CD4-positive, alpha-beta T cell treated with Interleukin-4 for 1 hour (primary cell): ENCODE results near the gene LOC101059915.
A peak's percentile ranks its signal among the peaks of the same experiment; 100 is the strongest.

Source experiments
- DNase-seq, 2 donors: peaks; one replicate each; pipeline ENCODE4 v3.0.0-alpha.2; 2020 to 2022

The LOC101059915 gene

DNA sequence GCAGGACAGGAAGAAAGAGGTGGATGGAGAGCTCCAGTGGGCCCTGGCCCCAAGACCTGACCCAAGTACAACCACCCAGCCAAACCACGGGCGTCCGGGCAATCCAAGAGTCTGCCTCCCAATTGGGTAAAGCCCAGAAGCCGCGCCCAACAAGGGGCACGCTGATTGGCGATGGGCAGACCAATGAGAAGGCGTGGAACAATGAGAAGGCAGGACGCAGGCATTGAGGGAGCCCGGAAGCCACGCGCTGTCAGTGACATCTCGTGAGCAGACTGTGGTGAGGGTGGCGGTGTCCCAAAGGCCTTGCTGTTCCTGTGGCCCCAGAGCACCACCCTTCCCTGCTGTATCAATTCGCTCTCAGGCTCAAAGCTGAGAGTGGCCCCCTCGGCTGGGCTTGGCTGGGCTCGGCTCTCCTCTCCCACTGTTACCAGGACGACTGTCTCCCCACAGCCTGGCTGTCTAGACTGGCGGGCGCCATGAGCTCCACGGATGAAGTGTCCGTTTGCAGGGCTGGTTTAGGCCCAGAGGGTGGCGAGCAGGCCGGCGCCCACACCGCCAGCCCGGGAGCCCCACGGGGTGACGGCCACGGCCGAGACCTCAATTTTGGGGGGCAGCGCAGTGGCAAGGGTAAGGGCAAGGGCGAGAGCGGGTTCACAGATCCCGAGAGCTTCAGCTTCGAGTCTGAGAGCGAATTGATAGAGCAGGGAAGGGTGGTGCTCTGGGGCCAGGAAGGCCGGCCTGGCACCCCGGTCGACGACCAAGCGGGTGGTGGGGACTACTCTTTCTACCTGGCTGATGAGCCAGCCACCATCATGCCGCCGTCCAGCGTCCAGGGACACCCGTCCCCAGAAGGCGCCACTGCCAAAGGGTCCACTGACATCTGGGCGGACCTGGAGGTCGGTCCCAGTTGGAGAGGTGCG, at the start of gene LOC101059915:
LOC101059915 (plus strand) TSS at position 219 of the 920 bp plus-strand sequence.
- DNase-seq = no peak

DNA sequence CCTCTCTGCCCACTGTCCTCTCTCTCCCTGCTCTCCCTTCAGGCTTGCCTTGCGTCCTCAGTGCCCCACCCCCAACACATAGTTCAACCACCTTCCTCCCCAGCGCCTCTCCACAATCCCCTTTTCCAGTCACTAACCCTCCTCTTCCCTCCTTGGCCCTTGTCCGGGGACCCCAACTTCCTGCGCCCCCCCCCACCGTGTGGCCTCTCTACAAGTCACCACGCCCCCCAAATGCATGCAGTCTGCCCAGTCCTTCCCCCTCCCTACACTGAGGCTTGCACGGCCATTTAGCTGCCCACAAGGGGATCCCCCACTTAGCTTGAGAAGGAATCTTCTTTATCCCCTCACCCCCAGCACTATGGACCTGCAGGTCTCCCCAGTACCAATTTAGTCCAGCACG, 49.6 kb upstream of the LOC101059915 start:
- no peak for DNase-seq

DNA sequence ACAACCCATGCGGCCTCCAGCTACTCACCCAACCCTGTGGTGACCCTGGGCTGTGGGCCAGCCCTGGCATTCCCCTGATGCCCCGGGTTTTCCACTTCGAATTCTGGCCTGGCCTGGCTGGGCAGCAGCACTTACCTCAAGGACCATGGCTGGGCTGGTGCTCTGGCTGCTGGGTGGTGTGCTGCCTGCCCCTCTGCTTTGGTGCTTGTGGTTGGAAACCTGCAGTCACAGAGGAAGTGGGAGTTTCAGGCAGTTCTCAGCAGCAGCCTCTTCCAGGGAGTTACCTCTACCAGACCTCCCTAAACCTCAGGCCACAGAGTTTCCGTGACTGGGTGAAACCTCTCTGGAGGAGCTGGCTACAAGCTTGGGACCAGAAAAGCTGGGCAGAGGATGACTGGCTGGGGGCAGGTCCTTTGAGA, 49.0 kb upstream of the LOC101059915 start, which contains the start of gene CXCR3:
CXCR3 (minus strand) TSS at position 209 of the 419 bp plus-strand sequence; CDS start at position 147, 62 bp downstream.
- DNase-seq = peak; percentile 51 to 59

DNA sequence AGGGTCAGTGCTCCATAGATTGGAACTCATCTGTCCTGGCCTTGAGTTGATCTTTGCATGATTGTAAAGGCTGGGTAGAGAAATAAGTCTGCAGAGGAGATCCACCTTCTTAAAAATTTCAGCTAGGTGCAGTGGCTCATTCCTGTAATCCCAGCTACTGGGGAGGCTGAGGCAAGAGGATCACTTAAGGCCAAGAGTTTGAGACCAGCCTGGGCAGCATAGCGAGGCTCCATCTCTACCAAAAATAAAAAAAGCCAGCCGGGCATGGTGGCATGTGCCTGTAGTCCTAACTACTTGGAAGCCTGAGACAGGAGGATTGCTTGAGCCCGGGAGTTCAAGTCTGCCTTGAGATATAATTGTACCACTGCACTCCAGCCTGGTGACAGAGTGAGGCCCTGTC, 48.6 kb upstream of the LOC101059915 start:
- no peak for DNase-seq

DNA sequence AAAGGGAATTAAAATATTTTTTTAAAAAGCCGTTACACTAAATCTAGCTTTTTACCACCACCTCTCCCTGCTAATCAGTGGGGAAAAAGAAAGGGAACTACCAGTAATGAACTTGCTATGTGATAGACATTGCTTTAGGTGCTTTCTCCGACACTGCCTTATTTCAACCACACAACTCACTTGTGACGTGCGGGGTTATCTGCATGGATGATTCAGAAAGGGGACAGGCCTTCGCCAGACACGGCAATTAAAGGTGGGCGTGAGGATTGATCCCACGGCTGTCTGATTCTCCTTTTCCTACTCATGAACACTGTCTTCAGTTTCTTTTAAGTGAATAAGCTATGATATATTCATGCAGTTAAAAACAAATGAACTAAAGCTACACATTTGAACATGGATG, 48.2 kb upstream of the LOC101059915 start:
- DNase-seq = peak; percentile 45 to 59

DNA sequence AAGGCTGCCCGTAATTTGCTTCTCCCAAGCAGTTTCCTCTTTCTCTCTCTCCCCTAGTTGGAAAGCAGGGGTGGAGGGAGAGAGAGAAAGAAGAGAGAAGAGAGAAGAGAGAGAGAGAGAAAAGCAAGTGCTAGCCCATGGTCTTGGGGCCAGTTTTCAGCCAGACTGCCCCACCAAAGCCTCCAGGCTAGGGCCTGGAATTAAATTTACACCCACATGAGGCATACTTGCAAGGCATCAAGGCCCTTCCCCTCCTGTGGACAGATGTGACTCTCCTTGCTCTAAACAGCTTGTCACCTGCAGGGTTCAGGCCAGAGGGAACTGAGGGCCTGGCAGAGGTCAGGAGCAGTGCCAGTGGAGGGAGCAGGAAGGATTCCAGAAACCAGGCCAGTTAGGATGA, 47.4 kb upstream of the LOC101059915 start:
- no peak for DNase-seq

- no peak for DNase-seq
These were observed 45.7 kb upstream of the LOC101059915 start for GRCh38 chrX:71621603-71622002.

DNA sequence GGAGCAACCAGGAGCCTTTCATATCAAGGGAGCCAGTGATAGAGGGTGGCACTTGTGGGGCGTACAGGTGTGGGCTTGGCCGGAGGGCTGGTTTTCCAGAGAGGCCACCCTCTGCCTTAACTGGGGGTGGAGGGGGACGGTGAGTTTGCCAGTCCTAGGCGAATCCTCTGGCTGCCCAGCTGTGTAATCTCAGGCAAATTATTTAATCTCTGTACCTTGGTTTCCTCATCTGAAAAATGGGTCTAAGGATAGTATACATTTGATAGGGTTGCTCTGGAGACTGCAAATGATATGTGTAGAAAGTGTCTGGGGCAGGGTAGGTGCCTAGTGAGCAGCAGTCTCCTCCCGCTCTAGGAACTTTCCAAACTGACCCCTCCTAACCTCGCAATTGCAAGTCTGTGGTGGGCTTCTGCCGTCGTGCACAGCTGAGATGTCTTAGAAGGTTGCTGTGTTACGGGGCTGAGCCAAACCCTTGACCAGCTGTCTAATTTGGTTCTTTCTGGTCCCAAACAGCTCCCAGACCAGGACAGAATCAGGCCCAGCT, 45.2 kb upstream of the LOC101059915 start:
- DNase-seq = no peak

DNA sequence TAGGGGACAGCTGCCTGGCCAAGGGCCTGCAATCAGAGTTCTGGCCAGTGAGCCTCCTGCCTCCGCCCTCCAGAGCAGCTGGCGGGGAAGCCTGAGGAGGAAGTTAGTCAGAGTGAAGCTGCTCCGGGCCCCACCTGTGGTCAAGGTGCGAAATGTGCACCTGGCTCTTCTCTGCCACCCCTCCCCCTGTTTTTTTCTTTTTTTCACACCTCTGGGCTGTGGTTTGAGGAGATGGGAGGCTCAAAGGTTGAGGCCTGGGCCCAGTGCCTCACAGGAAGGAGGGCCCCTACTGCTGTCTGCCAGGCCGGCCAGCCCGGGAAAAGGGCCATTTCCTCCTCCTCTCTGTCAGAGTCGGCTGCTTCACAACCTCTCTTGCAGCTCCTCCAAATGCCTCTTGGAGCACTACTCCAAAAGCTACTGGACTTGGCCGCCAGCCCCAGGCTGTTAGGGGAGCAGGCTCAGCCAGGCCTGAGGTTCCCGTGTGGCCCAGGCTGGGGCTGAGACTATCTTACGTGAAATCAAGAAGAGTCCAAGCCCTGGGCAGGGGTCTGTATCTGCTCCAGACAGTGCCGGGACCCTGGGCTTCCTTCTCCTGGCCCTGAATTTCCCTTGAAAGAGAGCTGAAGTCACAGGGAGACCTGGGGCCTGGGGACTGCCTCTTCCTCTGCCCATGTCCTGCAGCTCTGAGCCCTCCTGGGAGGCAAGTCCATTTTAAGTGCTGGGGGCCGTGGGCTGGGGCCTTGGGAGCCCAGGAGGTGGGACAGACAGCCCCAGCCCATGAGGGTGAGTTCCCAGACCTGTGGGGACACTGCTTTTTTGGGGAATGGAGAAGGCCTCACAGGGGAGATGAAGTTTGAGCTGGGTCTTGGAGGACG, 44.5 kb upstream of the LOC101059915 start:
- peak; percentile 77 to 83 for DNase-seq

- DNase-seq = peak; percentile 37 to 40
These were observed 43.6 kb upstream of the LOC101059915 start for GRCh38 chrX:71623714-71624113.

GRCh38 chrX:71625471-71625870, 41.9 kb upstream of the LOC101059915 start:
- DNase-seq = no peak

- DNase-seq = no peak
These were observed 40.8 kb upstream of the LOC101059915 start for GRCh38 chrX:71626576-71626975.

DNA sequence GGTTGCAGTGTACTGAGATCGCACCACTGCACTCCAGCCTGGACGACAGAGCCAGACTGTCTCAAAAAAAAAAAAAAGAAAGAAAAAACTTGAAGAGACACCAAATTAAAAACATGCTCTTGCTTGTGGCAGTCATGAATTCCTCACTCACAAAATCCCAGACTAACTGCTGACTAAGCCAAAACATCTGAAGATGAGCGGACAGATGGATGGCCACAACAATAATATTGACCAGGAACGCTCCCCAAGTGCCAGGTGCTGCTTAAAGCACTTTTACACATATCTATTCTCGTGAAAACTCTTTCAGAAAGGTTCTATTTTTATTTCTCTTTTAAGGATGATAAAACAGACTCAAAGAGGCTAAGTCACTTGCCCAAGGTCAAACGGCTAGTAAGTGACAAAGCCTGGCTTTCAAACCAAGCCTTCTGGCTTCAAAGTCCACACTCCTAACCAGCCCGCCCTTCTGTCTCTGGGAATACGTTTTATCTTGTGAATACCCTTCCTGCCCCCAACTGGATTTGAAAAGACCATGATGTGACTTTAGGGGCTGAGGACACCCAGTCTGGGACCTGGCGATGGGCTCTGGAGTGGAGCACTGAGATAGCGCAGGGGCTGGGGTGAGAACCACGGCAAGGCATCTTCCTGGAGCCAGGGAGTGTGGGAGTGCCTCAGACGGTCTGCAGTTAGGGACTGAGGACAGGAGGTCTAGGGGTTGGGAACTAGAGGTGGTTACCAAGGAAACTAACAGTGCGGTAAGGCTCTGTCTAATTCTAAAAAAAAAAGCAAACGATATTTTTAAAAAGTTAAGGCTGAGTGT, 39.5 kb upstream of the LOC101059915 start:
- no peak for DNase-seq

DNA sequence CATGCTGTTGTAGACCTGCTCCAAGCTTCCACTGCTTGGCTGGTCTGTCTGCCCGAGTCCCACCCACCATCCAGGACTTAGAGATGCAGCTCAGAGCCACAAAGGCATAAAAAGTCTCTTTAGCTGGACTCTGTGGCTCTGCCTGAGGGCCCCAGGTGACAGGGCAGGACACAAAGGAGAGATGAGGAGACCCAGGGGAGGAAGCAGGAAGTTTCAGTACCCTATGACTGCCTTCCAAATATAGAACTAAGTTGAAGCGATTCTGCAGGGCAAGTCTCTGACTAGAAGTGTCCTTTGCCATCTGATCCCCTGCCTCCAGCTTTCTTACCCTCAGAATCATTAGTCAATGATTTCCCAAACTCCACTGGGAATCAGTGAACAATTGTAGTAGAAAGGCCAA, 37.9 kb upstream of the LOC101059915 start:
- DNase-seq = no peak

DNA sequence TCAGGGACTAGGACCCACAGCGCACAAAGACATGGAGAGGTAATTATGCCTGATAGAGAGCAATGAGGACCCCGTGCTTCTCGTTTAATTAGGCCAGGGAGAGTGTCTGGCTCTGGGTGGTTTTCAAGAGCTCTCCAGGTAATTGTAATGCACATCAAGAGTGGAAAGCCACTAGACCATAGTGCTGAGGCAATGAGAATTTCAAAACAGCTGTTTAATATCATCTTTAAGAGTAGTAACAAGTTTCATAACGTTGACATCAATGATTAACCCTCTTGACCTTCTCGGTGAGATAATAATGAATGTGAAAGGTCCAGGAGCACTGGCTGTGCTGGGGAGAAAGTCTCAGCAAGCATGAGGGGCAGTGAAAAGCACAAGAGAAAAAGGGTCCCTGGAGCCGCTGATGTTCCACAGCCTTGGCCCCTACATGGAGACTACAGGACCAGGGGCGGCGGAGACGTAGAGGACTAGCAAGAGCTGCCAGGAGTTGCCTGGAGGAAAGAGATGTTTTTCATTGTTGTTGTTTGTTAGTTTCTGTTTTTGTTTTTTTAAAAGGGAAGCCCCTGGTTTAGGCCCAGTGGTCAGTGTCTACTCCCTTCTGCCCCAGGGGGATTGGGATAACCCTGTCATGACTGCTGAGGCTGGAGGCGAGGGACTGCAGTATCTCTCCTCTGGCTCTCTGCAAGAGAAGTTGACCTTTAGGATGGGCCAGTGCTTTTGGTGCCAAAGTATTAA, 34.3 kb upstream of the LOC101059915 start:
- DNase-seq = no peak

DNA sequence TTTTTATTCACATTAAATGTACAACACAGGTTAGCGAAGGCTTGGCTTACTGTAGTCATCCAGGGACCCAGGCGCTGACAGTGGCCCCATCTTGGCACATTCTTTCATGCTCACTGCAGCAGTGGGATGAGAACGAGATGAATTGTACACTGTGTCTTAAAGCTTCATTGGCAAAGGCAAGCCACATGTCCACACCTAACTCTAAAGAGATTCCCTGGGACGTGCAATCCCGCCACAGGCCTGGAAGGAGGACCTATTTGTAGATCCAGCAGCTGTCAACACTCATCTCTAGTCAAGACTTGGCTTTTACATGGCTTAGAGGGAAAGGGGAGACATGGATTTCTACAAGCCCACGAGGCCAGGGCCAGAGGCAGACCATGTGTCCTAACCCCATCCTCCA, 33.0 kb upstream of the LOC101059915 start:
- DNase-seq = no peak

DNA sequence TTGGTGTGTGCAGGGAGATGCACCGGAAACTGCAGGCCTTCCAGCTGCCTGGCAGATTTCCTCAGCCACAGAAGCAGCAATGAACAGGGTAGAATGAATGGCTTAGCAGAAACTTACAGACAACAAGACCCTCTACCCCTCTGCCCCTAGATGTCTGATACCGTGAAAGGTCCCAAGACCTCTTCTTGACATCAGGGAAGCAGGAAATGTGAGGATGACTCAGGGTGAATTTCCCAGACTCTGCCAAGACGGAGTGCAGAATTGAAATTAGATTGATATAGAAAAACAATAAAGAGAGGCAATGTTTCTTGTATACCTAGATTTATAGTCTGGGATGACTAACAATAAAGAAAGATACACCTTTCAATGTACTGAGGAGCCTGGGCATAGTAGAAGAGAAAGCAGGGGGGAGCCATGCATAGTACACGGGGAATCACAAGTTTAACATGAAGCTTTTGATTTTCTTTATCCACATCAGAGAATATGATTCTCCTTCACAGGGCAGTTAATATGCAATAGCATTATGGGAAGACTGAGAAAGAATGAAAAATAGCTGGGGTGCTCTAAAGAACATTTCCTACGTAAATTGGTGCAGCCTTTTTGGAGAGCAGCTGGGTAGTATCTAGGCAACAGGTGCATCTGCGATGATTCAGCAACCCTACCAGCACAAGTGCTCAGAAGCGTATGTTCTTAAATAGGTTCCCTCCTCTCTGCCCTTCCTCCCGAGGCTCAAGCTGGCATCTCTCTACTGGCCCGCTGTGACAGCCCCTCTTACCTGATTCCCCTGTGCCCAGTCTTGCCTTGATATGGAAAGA, 30.7 kb upstream of the LOC101059915 start:
- no peak for DNase-seq

DNA sequence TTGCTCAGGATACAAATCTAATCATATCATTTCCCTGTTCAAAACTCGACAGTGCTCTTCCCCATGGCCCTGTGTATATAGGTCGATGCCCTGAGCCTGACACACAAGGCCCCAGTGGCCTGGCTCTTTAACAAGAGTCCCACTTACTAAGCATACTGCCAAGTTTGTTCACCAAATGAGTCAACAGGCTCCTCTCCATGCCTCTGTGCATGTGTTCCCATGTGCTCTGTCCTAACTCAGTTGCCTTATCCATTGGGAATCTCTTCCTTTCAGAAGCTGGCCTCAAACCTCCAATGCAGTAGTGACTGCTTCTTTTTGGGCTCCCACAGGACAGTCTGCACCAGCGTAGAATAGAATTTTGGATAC, 30.1 kb upstream of the LOC101059915 start:
- DNase-seq = no peak

DNA sequence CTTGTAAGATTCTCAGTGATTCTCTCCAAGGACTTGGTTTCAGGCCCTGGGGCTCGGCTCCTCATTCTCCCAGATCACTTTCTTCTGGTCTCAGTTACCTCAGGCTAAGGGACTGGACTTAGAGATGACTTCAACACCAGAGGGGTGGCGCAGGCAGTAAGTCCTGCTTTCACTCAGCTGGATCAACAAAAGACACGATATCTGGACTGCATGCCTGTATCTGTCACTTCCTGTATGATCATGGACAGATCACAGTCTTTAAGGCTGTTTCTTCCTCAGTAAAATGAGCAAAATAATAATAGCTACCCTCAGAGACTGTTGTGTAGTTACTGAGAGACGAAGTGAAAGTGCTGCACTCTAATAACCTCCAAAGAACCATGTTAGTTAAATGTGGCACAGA, 29.5 kb upstream of the LOC101059915 start:
- no peak for DNase-seq

- no peak for DNase-seq
These were observed 28.9 kb upstream of the LOC101059915 start for GRCh38 chrX:71638409-71638808.

- no peak for DNase-seq
These were observed 27.3 kb upstream of the LOC101059915 start for GRCh38 chrX:71640002-71640401.
